ENCODE results near the gene SLX4IP. TPM values are rescaled to one million over a fixed set of nuclear protein-coding genes. Genes with fewer than 3 reads are reported as not detected.

The SLX4IP gene
- total and polyA plus RNA-seq, 8 donors: 2.5 to 6.4 (median 2.8) TPM

DNA sequence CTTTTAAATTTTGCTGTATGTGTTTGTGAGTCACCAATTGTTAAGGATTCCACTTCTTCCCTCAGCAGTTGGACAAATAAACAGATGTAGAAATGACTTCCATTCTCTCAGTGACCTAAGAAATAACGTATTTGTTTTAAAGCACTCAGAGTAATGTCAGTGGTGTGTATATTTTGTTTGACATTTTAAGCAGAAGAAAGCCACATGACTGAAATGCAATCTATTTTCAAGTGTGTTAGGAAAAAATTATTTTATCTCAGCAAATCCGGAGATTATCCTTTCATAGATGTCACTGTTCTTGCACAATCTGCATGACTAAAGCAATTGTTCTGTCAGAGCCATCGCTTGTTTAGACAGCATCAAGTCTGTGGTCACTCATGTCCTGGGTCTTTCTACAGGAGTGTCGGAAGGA is 161.6 kb downstream of the SLX4IP start:
- Histone ChIP-seq H3K27me3 (no peaks in the 10 kb centered on the region), H3K27ac (no peak overlapping the region), H3K4me1 (no peaks in the 10 kb centered on the region), H3K4me3 (no peak overlapping the region), H3K36me3 (no peaks in the 10 kb centered on the region), H3K9me3 (no peaks in the 10 kb centered on the region)
- intact Hi-C loops (cut with DNase I): no loop called here
- FAIRE-seq (peak; percentile 13), ATAC-seq (peak in 1 of 4 donors; percentile 55), DNase-seq (no peak)
- 81 to 84% methylated on average over 4 of the region's 4 CpGs for WGBS, 2 donors
- no peak for TF ChIP-seq CTCF (IDR thresholded peaks at IDR 0.05)

GRCh38 chr20:10597637-10598036 is 162.5 kb downstream of the SLX4IP start:
- no peaks in the 10 kb centered on the region for H3K27me3 ChIP-seq
- FAIRE-seq: no peak
- no peak overlapping the region for H3K4me3 ChIP-seq
- H3K27ac ChIP-seq: no peak overlapping the region
- no peak for DNase-seq
- H3K9me3 ChIP-seq: no peaks in the 10 kb centered on the region
- intact Hi-C loops (cut with DNase I): no loop called here
- no peak for ATAC-seq
- 96% methylated on average over 1 of the region's 1 CpG for WGBS, 2 donors
- H3K36me3 ChIP-seq: no peaks in the 10 kb centered on the region
- no peak for TF ChIP-seq CTCF (IDR thresholded peaks at IDR 0.05)
- no peaks in the 10 kb centered on the region for H3K4me1 ChIP-seq

GRCh38 chr20:10602221-10602871 is 167.2 kb downstream of the SLX4IP start:
- FAIRE-seq: no peak
- H3K4me3 ChIP-seq: no peak overlapping the region
- intact Hi-C loops (cut with DNase I): no loop called here
- no peaks in the 10 kb centered on the region for H3K36me3 ChIP-seq
- no peak for TF ChIP-seq CTCF (IDR thresholded peaks at IDR 0.05)
- DNase-seq: no peak
- no peaks in the 10 kb centered on the region for H3K27me3 ChIP-seq
- no peaks in the 10 kb centered on the region for H3K9me3 ChIP-seq
- no peak for ATAC-seq
- H3K4me1 ChIP-seq: no peaks in the 10 kb centered on the region
- H3K27ac ChIP-seq: no peak overlapping the region
- WGBS, 2 donors: 69 to 75% methylated on average over 4 of the region's 4 CpGs

DNA sequence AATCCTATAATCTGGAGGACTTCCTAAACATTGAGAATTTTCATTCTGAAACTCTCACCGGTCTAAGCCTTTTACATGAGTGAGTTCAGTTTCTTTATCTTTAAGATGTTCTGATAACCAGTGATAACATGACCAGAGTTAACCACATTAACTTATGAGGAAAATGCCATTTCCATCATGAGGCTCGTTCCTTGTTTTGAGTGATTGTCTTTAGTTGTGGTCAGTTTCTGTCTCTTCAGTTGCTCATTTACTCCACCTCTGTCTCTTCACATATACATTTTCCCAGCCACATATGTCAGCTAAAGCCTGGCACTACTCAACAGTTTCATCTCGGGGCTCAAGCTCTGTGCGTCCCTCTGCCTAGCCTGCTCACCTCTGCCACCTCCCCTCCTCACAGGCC is 168.3 kb downstream of the SLX4IP start:
- FAIRE-seq (no peak), ATAC-seq (no peak), DNase-seq (no peak)
- no peaks in the 10 kb centered on the region for H3K4me1 ChIP-seq
- 88 to 89% methylated on average over 4 of the region's 4 CpGs for WGBS, 2 donors
- TF ChIP-seq CTCF (IDR thresholded peaks at IDR 0.05): no peak
- H3K27ac ChIP-seq: no peak overlapping the region
- H3K36me3 ChIP-seq: no peaks in the 10 kb centered on the region
- intact Hi-C loops (cut with DNase I): no loop called here
- no peaks in the 10 kb centered on the region for H3K9me3 ChIP-seq
- no peak overlapping the region for H3K4me3 ChIP-seq
- no peaks in the 10 kb centered on the region for H3K27me3 ChIP-seq

Measured in pancreas (tissue), 10 donors.